DMS 273 treated with DMSO at 0.1 percent for 48 hours (cell line): Measurements from ENCODE around the gene ITGB6.
A peak's percentile ranks its signal among the peaks of the same experiment; 100 is the strongest.
"Not testable (repeated sequence)": the region's sequence is repeated elsewhere in the genome, so short reads cannot be mapped to it uniquely, and the experiment has no call there.

Source experiments
- DNase-seq: peaks from one replicate; lab custom pipeline; 2025; lab: John Stamatoyannopoulos, UW

Gene ITGB6

DNA sequence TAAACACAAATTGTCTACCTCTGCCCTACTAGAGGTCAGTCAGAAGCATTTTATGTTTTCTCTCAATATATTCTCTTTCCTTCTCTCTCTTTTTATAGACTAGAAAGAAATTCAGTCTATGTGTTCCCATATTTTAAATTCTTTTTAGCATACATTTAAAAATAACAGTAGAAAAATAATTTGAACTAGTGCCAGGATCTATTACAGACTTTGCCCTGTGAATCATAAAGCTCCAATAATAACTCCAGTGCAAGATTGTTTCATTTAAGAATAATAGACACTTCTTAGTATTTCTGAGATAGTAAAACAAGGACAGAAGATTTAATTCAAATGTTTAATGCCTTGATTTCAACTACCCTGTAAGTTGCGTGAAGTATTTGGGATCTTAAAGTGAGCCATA, 60.1 kb downstream of the ITGB6 start:
- no peak for DNase-seq

DNA sequence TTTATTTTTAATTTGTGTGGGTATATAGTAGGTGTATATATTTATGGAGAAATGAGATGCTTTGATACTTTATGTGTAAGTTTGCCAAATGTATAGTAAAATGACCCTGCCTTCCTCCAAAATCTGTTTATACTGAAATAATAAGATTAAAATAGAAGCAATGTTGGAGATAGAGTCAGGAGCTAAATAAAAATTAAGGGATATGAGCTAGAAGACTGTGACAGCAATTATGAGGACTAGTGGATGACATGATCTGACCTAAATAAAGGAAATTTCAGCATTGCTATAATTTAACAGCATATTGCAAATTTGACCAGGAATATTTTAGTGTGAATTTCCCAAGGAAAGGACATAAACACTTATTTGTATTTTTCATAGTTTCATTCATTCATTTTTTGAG, 60.7 kb downstream of the ITGB6 start:
- DNase-seq: no peak

DNA sequence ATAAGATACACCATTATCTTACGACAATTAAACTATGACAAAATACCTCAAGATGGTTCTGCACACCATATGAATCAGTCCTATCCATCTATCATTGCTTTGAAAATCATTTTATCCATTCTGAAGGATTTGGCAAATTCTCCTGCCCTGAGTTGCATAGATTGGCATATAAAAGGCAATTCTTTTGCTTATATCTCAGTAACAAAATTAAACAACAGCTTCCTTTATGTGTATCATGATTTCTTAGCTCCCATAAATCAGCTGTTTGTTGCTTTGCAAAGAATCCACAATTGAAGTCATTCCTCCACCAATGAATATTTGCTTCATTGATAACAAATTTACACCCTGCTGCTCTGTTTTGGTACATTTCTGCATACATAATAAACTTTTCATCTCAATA, 61.7 kb downstream of the ITGB6 start:
- no peak for DNase-seq

DNA sequence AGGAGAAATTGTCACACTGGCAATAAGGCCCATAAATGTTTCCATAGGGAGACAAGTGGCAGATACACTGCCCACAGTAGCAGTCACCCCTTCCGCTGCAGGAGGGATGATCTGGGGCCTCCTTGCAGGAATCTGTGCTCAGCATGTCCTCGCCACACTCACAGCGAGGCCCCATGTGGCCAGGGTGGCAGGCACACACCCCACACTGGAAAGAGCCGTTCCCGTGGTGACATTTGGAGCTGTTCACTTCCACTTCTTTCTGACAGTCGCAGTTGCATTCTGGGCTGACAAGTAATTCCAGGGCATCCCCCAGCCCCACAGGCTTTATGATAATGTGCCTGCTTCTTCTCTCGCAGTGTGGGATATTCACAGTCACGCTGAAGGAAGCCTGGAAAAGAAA, 62.6 kb downstream of the ITGB6 start:
- DNase-seq: no peak

DNA sequence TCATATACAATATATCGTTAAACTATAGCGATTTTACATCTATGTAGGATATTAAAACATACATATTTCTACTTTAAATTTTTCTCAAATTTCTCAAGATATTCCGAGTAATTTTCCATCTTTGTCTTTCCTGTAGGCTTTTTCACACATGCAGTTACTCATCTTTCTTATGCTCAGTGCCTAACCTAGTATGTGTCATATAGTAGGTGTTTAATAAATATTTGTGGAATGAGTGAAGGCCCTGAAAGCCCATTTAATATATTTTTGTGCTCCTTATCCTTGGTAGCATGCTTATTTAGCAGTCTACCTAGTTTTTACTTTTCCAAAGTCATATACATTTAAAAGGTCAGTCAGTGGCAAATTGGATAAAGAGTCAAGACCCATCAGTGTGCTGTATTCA, 67.3 kb downstream of the ITGB6 start:
- DNase-seq: no peak

DNA sequence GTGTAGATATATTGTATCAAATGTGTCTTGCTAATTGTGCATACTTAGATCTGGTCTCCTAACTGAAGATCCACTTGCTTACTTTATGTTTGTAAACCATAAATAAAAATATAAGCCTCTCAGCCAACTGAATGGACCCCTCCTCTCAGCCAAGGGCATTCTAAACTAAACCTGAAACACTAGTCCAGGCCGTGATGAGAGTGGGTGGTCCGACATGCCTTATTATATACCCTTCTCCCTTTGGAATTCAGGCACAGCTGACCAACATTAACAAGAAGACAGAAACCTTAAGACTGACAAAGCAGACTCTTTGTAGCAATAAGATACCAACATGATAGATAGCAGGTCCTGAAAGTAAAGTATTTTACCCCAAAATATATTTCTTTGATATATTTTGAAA, 73.3 kb downstream of the ITGB6 start:
- no peak for DNase-seq

DNA sequence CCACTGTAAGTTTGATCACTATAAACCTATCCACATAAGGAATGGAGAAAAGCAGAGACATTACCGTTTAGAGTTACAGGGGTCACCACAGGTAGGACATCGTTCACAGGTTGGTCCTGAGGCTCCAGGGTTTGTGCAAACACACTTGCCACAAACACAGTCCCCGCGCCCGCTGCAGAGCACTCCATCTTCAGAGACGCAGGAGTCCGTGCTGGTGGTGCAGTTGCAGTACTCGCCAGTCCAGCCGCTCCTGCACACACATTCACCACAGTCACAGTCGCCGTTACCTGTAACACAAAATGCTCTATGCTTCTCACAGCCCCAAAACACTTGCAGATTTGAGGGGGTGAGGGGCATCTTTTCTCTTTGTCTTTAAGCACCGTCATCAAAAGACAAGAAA, 73.8 kb downstream of the ITGB6 start:
- DNase-seq: no peak

DNA sequence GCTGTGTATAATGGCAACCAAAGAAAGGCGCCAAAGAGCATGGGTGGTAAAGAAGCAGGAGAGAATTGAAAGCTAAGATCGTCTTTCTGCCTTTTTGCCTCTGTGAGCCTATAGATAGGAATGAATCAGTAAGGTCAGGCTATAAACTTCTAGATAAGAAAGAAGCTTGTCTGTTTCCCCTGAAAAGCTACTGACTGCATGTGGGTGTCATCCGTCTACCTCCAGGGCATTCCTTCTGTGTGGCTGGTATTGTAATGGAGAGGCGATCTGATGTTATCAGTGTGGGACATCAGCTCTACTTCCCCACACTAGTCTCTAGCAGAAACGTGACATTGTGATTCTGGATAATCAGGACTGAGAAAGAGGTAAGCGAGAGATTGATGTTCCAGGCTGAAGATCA, 74.2 kb downstream of the ITGB6 start:
- no peak for DNase-seq

DNA sequence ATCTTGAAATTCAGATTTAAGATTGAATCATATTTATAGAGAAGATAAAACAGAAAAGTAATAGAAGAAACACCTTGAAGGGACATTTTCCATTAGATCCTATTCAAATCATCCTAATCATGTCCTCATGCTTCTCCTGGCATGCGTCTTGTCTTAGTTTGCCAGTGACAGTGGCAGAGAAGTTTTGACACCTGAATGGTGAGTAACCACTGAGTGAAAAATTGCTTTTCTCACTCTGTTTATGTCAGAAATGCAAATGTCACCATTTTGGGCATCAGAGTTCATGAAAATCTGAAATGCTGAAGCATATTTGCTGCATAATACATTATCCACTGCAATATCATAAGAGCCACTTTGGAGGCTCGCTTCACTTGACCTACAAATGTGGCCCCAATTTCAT, 74.7 kb downstream of the ITGB6 start:
- no peak for DNase-seq

DNA sequence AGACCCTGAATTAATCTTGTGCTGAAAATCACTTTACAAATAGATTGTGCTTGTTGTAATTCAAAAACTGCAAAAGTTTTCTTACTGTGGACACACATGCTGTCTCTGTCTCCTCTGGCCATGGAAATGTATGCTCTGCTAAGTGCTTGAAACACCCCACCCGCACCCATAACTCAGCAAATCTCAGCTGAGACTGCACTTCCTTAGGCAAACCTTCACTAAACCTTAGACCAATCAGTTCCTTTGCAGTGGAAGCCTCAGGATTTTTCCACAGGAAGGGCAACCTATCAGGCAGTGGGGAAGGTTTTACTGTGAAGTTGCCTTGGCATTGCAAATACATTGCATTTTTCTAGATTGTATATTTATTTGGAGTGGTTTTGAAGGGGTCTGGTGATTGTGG, 75.5 kb downstream of the ITGB6 start:
- no peak for DNase-seq

DNA sequence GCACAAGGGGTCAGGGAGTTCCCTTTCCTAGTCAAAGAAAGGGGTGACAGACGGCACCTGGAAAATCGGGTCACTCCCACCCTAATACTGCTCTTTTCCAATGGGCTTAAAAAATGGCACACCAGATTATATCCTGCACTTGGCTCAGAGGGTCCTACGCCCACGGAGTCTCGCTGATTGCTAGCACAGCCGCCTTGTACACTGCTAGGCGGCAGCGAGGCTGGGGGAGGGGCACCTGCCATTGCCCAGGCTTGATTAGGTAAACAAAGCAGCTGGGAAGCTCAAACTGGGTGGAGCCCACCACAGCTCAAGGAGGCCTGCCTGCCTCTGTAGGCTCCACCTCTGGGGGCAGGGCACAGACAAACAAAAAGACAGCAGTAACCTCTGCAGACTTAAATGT, 85.4 kb downstream of the ITGB6 start:
- not testable (repeated sequence) for DNase-seq

DNA sequence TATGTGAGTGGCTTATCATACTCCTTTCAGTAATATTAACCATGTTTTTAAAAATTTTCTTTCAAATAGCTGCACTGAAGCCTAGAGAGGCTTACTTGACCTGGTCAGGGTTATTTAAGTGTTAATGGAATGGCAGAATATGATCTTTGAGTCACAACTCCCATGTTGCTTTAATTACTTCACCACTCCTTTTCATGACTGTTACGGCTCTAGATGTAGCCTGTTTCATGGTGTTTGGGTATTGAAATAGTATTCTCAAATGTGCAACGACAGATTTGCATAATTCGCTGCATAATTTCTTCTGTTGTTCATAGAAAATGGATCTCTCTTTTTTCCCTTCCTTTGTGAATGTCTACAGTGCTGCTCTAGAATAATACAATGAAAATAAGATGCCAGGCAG, 86.1 kb downstream of the ITGB6 start:
- no peak for DNase-seq

DNA sequence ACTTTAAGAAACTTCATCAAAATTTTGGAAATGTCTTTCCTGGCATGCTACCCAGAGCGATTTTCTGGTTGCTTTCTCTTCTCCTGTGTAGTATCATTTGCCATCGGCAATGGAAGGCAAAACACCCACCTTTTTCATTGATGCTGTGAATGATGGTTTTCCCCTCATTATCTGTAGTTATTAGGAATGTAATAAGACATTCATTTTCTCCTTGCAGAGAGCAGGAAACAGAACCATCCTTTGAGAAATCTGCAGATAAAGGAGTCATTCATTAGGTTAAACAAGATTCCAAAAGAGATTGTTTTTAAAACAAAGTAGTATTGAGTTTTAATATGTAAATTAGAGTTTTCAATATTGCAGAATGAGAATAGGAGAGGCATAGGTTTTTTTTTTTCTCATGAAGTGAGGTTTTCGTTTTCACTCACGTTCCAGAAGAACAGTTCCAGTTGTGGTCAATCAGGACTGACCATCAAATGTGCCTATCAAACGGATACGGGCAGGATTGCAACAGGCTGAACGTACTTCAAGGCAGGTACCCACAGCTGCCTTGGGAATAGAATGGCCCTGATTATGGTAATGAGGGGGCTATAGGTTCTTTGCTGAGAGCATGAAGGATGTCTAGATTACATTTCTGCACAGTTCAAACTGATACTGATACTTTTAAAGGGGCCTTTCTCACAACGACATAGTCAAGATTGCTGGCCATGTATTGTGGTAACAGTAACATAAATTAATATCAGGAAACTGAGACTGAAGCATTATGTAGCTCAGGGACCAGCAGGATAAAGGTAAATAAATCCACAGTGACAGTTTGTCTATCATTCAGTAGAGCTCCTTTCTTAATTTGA, 87.9 kb downstream of the ITGB6 start:
- DNase-seq: no peak

DNA sequence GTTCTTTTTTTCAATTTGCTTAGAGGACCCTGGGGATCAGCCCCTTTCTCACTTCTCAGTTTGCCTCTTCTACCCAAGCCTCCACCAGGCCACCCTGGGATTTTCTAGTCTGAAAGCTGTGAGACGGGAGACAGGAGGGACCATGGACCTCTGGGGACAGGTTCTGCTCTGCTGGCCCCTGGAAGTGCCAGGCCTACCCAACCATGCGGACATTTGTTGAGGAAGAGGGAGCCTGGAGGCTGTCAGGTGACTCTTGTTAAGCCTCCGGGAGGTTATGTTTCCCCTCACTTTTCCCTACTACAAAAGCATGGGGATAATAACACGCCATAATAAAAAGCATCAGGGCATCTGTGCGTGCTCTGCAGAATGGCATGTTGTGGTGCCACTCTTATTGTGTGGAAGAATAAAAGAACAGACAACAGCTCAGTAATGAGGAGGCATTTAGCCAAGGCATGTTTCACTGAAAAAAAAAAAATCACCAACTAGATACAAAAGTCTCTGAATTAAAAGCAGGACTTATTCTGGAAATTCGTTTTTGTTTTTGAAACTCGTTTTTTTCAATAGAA, 89.3 kb downstream of the ITGB6 start:
- DNase-seq: no peak

DNA sequence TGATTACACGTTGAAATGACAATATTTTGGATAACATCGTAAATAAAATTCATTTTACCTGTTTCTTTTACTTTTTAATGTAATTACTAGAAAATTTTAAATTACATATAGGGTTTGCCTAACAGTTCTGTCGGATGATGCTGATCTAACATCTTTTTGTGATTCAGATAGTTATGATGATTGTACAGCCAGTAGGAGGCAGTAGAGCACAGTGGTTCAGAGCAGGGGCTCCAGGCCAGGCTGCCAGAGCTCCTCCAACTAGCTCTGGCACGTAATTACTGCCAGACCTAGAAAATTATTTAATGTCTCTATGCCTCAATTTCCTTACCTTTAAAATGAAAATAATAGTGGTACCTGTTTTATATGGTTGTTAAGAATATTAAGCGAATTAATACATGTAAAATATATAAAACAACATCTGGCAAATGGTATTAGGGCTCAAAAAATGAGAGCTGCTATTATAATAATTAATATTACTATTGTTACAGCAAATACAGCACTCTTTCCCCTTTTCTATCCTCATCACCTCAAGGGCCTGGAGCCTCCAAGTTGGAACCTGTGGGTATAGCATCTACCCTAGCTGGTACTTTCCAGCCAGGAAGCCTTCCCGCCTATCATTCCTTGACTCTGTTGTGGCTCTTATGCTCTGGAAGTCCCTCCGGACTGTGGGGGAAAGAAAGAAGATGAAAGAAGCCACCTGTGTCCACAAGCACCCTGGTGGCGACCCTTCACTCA, 90.0 kb downstream of the ITGB6 start:
- DNase-seq: peak; percentile 11

DNA sequence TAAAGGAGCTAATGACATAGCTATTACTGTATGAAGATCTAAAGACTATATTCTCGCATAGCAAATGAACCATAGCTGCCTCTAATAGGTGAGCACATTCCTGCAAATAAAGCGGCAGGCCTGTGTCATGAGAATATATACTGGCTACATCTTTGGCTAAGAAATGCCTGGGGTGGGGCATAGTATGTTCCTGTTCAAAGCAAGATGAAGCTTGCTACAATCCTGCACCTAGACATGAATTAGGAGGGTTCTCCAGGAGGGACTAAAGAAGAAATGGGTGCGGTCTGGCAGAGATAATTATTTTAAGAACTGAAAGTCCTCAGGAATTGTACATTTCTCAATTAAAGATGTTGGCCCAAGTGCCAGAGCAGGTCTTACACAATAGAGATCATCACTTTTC, 90.8 kb downstream of the ITGB6 start:
- DNase-seq: no peak

DNA sequence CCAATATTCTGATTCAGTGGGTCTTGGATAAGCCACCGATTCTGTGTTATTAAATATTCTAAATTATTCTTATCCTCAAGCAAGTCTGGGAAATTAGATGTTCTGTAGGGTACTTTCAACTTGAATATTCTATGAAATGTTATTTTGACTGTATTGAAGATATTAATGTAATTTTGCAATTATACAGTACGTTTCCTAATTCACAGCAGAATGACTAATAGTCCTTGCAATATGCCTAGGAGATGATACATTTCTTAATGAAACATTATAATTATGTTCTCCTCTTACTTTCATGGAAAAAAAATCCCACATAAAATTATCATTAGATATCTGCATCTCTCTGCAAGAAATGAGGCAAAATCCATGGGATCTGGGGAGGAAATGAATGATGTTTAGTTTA, 91.4 kb downstream of the ITGB6 start:
- no peak for DNase-seq

DNA sequence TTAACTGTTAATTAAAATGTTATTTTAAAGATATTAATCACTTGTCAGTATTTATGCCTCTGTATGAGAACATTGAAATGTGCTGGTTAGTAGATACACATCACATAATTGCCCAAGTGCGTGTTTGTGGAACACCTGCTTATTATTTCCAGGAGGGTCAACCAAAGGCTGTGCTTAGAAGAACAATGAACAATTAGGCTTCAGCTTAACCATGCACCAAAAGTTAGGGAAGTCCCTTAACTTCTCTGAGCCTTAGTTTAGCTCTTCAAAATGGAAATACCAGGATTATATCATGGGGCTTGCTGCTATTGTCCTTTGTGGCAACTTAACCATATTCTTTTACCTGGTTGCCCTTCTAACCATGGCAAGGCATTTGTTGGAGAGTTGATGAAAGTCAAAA, 94.7 kb downstream of the ITGB6 start:
- DNase-seq: no peak

DNA sequence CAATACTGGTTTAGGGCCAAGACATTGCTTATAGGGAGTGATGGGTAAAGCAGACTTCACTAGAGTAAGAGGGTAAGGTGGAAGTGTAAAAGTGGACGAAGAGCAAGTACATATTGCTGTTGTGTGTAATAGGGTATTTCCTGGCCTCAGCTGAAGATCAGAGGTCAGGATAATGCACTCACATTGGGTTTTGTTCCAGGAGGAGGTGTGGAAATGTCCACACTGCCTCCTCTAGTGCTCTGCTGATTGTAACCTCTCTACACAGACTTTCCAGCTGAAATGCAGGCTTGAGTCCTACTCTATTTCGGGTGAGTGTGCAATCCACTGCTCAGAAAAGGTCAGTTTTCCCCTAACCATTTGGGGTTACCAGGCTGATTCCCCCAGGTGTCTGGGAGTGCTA, 96.0 kb downstream of the ITGB6 start:
- DNase-seq: no peak

DNA sequence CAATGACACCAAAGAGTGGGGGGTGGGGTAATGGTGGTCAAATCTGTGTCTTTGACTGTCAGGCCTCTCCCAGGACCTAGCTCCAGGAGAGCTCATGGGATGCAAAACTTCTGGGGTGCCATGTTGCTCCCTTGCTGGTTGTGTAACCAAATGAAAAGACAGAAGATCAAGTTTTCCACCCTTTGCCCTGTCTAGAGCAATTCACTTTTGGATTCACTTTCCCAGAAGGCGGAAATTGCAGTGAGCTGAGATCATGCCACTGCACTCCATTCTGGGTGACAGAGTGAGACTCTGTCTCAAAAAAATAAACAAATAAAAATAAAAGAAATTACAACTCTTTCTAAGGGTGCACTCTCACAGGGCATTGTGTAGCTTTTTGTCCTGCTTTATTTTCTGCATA, 102.7 kb downstream of the ITGB6 start:
- DNase-seq: no peak

DNA sequence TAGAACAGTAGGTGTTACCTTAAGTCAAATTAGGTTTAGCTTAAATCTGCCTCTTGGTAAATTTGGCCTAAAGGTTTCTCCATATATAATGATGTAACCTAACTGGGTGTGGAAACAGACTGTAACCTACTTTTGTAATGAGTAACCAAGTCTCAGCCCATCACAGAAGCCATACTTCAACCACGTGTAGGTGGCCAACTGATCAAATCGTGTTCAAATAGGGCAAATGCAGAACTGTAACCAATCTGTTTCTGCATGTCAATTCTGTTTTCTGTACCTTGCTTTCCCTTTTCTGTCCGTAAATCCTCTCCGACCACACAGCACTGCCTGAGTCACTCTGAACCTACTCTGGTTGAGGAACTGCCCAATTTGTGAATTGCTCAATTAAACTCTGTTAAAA, 103.7 kb downstream of the ITGB6 start:
- no peak for DNase-seq

DNA sequence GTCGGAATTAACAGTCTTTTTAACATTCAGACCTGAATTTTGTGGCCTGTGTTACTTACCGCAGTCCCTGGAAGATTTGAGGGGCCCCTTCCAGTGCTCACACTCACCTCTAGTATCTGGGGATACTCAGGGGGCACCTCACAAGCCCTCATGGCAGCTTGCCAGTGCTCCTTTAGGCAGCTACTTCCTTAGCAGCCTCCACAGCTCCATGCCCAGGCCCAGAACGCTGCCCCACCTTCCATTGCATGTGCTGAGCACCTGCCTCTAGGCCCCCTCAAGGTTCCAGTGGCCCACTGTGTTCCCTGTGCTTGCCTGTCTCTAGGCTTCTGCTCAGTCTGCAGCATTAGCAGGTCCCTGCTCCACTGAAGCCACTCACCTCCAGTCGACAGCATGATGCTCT, 107.6 kb downstream of the ITGB6 start:
- DNase-seq: no peak

DNA sequence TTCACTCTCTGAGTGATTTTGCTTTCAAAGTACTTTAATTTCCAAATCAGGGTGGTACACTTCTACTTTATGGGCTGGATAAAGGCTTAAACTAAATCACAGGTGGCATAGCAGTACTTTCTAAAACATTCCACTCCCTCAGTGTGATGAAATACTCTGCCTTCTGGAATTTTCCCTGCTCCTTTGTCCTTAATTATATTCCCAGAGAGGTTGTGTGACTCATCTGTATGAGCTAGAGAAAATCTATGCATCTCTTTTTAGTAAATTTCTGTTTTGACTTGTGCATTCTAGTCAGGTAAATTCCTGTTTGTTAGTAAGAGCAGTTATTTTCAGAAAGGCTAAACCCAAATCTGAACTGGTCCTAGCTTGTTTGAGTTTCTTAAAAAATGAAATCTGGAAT, 108.7 kb downstream of the ITGB6 start:
- DNase-seq: no peak
